Measurements from ENCODE around the gene KLHL8.

KLHL8 gene

GRCh38 chr4:87188932-87189331 is 31.5 kb downstream of the KLHL8 start:
- TF ChIP-seq JUND (IDR thresholded peaks at IDR 0.05; ENCODE audit: low read depth), result no peak
- in situ Hi-C loops (cut with HindIII; ENCODE audit: low pct_unique_long_range_greater_than_20kb, low sequenced_read_pairs), result no loop called here
- DNase-seq (ENCODE audit: low read depth in 1 of 2, low spot score in 1 of 2), result peak in 1 of 2 experiments; percentile 61

- in situ Hi-C loops (cut with HindIII; ENCODE audit: low pct_unique_long_range_greater_than_20kb, low sequenced_read_pairs), result no loop called here
- DNase-seq (ENCODE audit: low read depth in 1 of 2, low spot score in 1 of 2), result peak in 1 of 2 experiments; percentile 51
- TF ChIP-seq JUND (IDR thresholded peaks at IDR 0.05; ENCODE audit: low read depth), result no peak
These were observed 32.4 kb downstream of the KLHL8 start for GRCh38 chr4:87188048-87188447.

- no peak for DNase-seq (ENCODE audit: low read depth in 1 of 2, low spot score in 1 of 2)
- TF ChIP-seq JUND (IDR thresholded peaks at IDR 0.05; ENCODE audit: low read depth), result no peak
- in situ Hi-C loops (cut with HindIII; ENCODE audit: low pct_unique_long_range_greater_than_20kb, low sequenced_read_pairs), result no loop called here
These were observed 35.1 kb downstream of the KLHL8 start for GRCh38 chr4:87185146-87185870.

GRCh38 chr4:87180767-87181166 is 39.7 kb downstream of the KLHL8 start:
- no peak for DNase-seq (ENCODE audit: low read depth in 1 of 2, low spot score in 1 of 2)
- in situ Hi-C loops (cut with HindIII; ENCODE audit: low pct_unique_long_range_greater_than_20kb, low sequenced_read_pairs), result no loop called here
- TF ChIP-seq JUND (IDR thresholded peaks at IDR 0.05; ENCODE audit: low read depth), result no peak

- TF ChIP-seq JUND (IDR thresholded peaks at IDR 0.05; ENCODE audit: low read depth), result no peak
- in situ Hi-C loops (cut with HindIII; ENCODE audit: low pct_unique_long_range_greater_than_20kb, low sequenced_read_pairs), result no loop called here
- no peak for DNase-seq (ENCODE audit: low read depth in 1 of 2, low spot score in 1 of 2)
These were observed 40.7 kb downstream of the KLHL8 start for GRCh38 chr4:87179751-87180150.

- in situ Hi-C loops (cut with HindIII; ENCODE audit: low pct_unique_long_range_greater_than_20kb, low sequenced_read_pairs), result no loop called here
- TF ChIP-seq JUND (IDR thresholded peaks at IDR 0.05; ENCODE audit: low read depth), result no peak
- no peak for DNase-seq (ENCODE audit: low read depth in 1 of 2, low spot score in 1 of 2)
These were observed 45.7 kb downstream of the KLHL8 start for GRCh38 chr4:87174672-87175071.

GRCh38 chr4:87171944-87172343 is 48.5 kb downstream of the KLHL8 start:
- no peak for DNase-seq (ENCODE audit: low read depth in 1 of 2, low spot score in 1 of 2)
- no peak for TF ChIP-seq JUND (IDR thresholded peaks at IDR 0.05; ENCODE audit: low read depth)
- in situ Hi-C loops (cut with HindIII; ENCODE audit: low pct_unique_long_range_greater_than_20kb, low sequenced_read_pairs), result no loop called here

- in situ Hi-C loops (cut with HindIII; ENCODE audit: low pct_unique_long_range_greater_than_20kb, low sequenced_read_pairs), result no loop called here
- no peak for TF ChIP-seq JUND (IDR thresholded peaks at IDR 0.05; ENCODE audit: low read depth)
- DNase-seq (ENCODE audit: low read depth in 1 of 2, low spot score in 1 of 2), result no peak
These were observed 54.0 kb downstream of the KLHL8 start for GRCh38 chr4:87166296-87166854.

- DNase-seq (ENCODE audit: low read depth in 1 of 2, low spot score in 1 of 2), result no peak
- in situ Hi-C loops (cut with HindIII; ENCODE audit: low pct_unique_long_range_greater_than_20kb, low sequenced_read_pairs), result no loop called here
- TF ChIP-seq JUND (IDR thresholded peaks at IDR 0.05; ENCODE audit: low read depth), result no peak
These were observed 54.5 kb downstream of the KLHL8 start for GRCh38 chr4:87165892-87166291.

- peak in 1 of 2 experiments; percentile 7 for DNase-seq (ENCODE audit: low read depth in 1 of 2, low spot score in 1 of 2)
- in situ Hi-C loops (cut with HindIII; ENCODE audit: low pct_unique_long_range_greater_than_20kb, low sequenced_read_pairs), result no loop called here
- TF ChIP-seq JUND (IDR thresholded peaks at IDR 0.05; ENCODE audit: low read depth), result no peak
These were observed 67.1 kb downstream of the KLHL8 start for GRCh38 chr4:87153078-87153870.

- in situ Hi-C loops (cut with HindIII; ENCODE audit: low pct_unique_long_range_greater_than_20kb, low sequenced_read_pairs), result no loop called here
- no peak for TF ChIP-seq JUND (IDR thresholded peaks at IDR 0.05; ENCODE audit: low read depth)
- no peak for DNase-seq (ENCODE audit: low read depth in 1 of 2, low spot score in 1 of 2)
These were observed 67.9 kb downstream of the KLHL8 start for GRCh38 chr4:87152310-87153041.

GRCh38 chr4:87151730-87152129 is 68.7 kb downstream of the KLHL8 start:
- DNase-seq (ENCODE audit: low read depth in 1 of 2, low spot score in 1 of 2), result no peak
- in situ Hi-C loops (cut with HindIII; ENCODE audit: low pct_unique_long_range_greater_than_20kb, low sequenced_read_pairs), result no loop called here
- no peak for TF ChIP-seq JUND (IDR thresholded peaks at IDR 0.05; ENCODE audit: low read depth)

Data from T47D (cell line).